ENCODE results near the gene RALGPS1. TPM values are rescaled to one million over a fixed set of nuclear protein-coding genes. Genes with fewer than 3 reads are reported as not detected.

Gene RALGPS1
- total RNA-seq, 1 experiment from 2014 or later = 28.5 TPM

- Mint-ChIP-seq H3K4me3 (no peak overlapping the region), H3K27ac (no peak overlapping the region), H3K27me3 (ENCODE audit: low read depth) (no peaks in the 10 kb centered on the region; the same call in 1 of the 2 replicates), H3K4me1 (peaks cover 21% of the 10 kb centered on the region), H3K9me3 (no peaks in the 10 kb centered on the region), H3K36me3 (no peaks in the 10 kb centered on the region)
- ChIA-PET POLR2A (no interaction called here), CTCF (no interaction called here)
- no peak for DNase-seq (ENCODE audit: low spot score)
- ATAC-seq = no peak
- TF ChIP-seq ATF2 (CRISPR knock-in tag; IDR thresholded peaks at IDR 0.05; ENCODE audit: borderline replicate concordance, low read depth) (no peak), NR2C2 (CRISPR knock-in tag; IDR thresholded peaks at IDR 0.05) (no peak), CBFB (CRISPR knock-in tag; IDR thresholded peaks at IDR 0.05; ENCODE audit: low read depth) (no peak), HMGXB4 (CRISPR knock-in tag; IDR thresholded peaks at IDR 0.05) (no peak), JUN (CRISPR knock-in tag; IDR thresholded peaks at IDR 0.05) (no peak), ZNF138 (CRISPR knock-in tag; conservative IDR thresholded peaks at IDR 0.05) (no peak)
These were observed 293.3 kb downstream of the RALGPS1 start for GRCh38 chr9:127207734-127208410.

GRCh38 chr9:127208416-127208815 is 293.8 kb downstream of the RALGPS1 start:
- CTCF ChIA-PET = no interaction called here
- H3K9me3 Mint-ChIP-seq = no peaks in the 10 kb centered on the region
- POLR2A ChIA-PET = no interaction called here
- no peak for ATAC-seq
- DNase-seq (ENCODE audit: low spot score) = no peak
- TF ChIP-seq ESRRA (CRISPR knock-in tag; IDR thresholded peaks at IDR 0.05; ENCODE audit: borderline replicate concordance) (no peak), FOXJ3 (CRISPR knock-in tag; IDR thresholded peaks at IDR 0.05; ENCODE audit: borderline replicate concordance) (no peak), MAX (CRISPR knock-in tag; IDR thresholded peaks at IDR 0.05) (no peak), EMX1 (CRISPR knock-in tag; IDR thresholded peaks at IDR 0.05) (no peak), RORB (CRISPR knock-in tag; IDR thresholded peaks at IDR 0.05) (no peak), JAZF1 (CRISPR knock-in tag; IDR thresholded peaks at IDR 0.05) (no peak), GTF2I (CRISPR knock-in tag; conservative IDR thresholded peaks at IDR 0.05) (no peak), IRF1 (CRISPR knock-in tag; IDR thresholded peaks at IDR 0.05) (no peak), E2F1 (CRISPR knock-in tag; IDR thresholded peaks at IDR 0.05) (no peak), ELF4 (CRISPR knock-in tag; IDR thresholded peaks at IDR 0.05; ENCODE audit: low read depth) (no peak), USF1 (CRISPR knock-in tag; IDR thresholded peaks at IDR 0.05) (no peak), CREM (CRISPR knock-in tag; IDR thresholded peaks at IDR 0.05) (no peak), ZNF317 (CRISPR knock-in tag; IDR thresholded peaks at IDR 0.05; ENCODE audit: borderline replicate concordance, low read depth) (no peak), ATF2 (CRISPR knock-in tag; IDR thresholded peaks at IDR 0.05; ENCODE audit: borderline replicate concordance, low read depth) (no peak), CTCF (IDR thresholded peaks at IDR 0.05) (no peak), NR3C1 (CRISPR knock-in tag; conservative IDR thresholded peaks at IDR 0.05; ENCODE audit: low read depth) (no peak), OVOL2 (CRISPR knock-in tag; IDR thresholded peaks at IDR 0.05; ENCODE audit: borderline replicate concordance) (no peak), NFE2L1 (CRISPR knock-in tag; IDR thresholded peaks at IDR 0.05) (no peak), USF2 (CRISPR knock-in tag; IDR thresholded peaks at IDR 0.05) (no peak)
- H3K27ac Mint-ChIP-seq = no peak overlapping the region
- H3K36me3 Mint-ChIP-seq = no peaks in the 10 kb centered on the region
- H3K4me3 Mint-ChIP-seq = no peak overlapping the region
- no peaks in the 10 kb centered on the region; the same call in 1 of the 2 replicates for H3K27me3 Mint-ChIP-seq (ENCODE audit: low read depth)
- H3K4me1 Mint-ChIP-seq = peaks cover 21% of the 10 kb centered on the region
